Astrocyte (in vitro differentiated cells and primary cell): Measurements from ENCODE around the gene RBM20. TPM values are rescaled to one million over a fixed set of nuclear protein-coding genes. Genes with fewer than 3 reads are reported as not detected.

ENCODE experiments used
- DNase-seq: peaks from one replicate; pipeline ENCODE4 v3.0.0-alpha.2; 2010; ENCODE audit warnings: low read depth
- FAIRE-seq: peaks from 2 replicates; lab custom pipeline; 2011; peaks lifted over from hg19 to GRCh38; lab: Jason Lieb, UNC
- H2AFZ ChIP-seq: 2 replicates; pipeline ENCODE4 v1.6.0; 2012; ENCODE audit warnings: low read depth, low read length, inconsistent platforms
- H3K27ac ChIP-seq: 2 replicates; pipeline ENCODE4 v1.5.1; 2011; ENCODE audit warnings: low read depth, low read length, inconsistent platforms
- H3K27me3 ChIP-seq: 2 replicates; pipeline ENCODE4 v1.6.0; 2011; ENCODE audit warnings: low read length, inconsistent platforms; ENCODE audit not compliant: insufficient read depth
- H3K36me3 ChIP-seq: 2 replicates; pipeline ENCODE4 v1.5.1; 2011; ENCODE audit warnings: low read length, inconsistent platforms; ENCODE audit not compliant: insufficient read depth
- H3K4me1 ChIP-seq: 2 replicates; pipeline ENCODE4 v1.5.1; 2011; ENCODE audit warnings: low read length, inconsistent platforms; ENCODE audit not compliant: insufficient read depth
- H3K4me2 ChIP-seq: 2 replicates; pipeline ENCODE4 v1.6.0; 2012; ENCODE audit warnings: low read length, inconsistent platforms
- H3K4me3 ChIP-seq: 2 replicates; pipeline ENCODE4 v1.5.1; 2011; ENCODE audit warnings: low read depth, mild to moderate bottlenecking, low read length, inconsistent platforms; ENCODE audit not compliant: insufficient read depth
- H3K79me2 ChIP-seq: 2 replicates; pipeline ENCODE4 v1.6.0; 2012; ENCODE audit warnings: mild to moderate bottlenecking, low read length, inconsistent platforms; ENCODE audit not compliant: insufficient read depth
- H3K9ac ChIP-seq: 2 replicates; pipeline ENCODE4 v1.6.0; 2012; ENCODE audit warnings: mild to moderate bottlenecking, low read length, inconsistent platforms
- H3K9me3 ChIP-seq: 2 replicates; pipeline ENCODE4 v1.5.1; 2012; ENCODE audit warnings: low read depth, mild to moderate bottlenecking, low read length, inconsistent platforms; ENCODE audit not compliant: insufficient read depth
- H4K20me1 ChIP-seq: 2 replicates; pipeline ENCODE4 v1.6.0; 2012; ENCODE audit warnings: low read length, inconsistent platforms; ENCODE audit not compliant: insufficient read depth
- H3K27ac Mint-ChIP-seq: one replicate; pipeline ENCODE4 v1.8.0; 2021; ENCODE audit warnings: mild to moderate bottlenecking, mixed read lengths; ENCODE audit not compliant: unreplicated experiment
- H3K27me3 Mint-ChIP-seq: one replicate; pipeline ENCODE4 v1.8.0; 2021; ENCODE audit warnings: low read depth, mixed read lengths; ENCODE audit not compliant: unreplicated experiment
- H3K36me3 Mint-ChIP-seq: one replicate; pipeline ENCODE4 v1.8.0; 2021; ENCODE audit warnings: low read depth, mixed read lengths; ENCODE audit not compliant: unreplicated experiment
- H3K4me1 Mint-ChIP-seq: one replicate; pipeline ENCODE4 v1.8.0; 2021; ENCODE audit warnings: low read depth, mixed read lengths; ENCODE audit not compliant: unreplicated experiment
- H3K4me3 Mint-ChIP-seq: one replicate; pipeline ENCODE4 v1.8.0; 2021; ENCODE audit warnings: mild to moderate bottlenecking, moderate library complexity, mixed read lengths; ENCODE audit not compliant: unreplicated experiment
- H3K9me3 Mint-ChIP-seq: one replicate; pipeline ENCODE4 v1.8.0; 2021; ENCODE audit warnings: mild to moderate bottlenecking, mixed read lengths; ENCODE audit not compliant: unreplicated experiment
- EZH2 ChIP-seq: IDR thresholded peaks from 2 replicates; pipeline ENCODE4 v1.6.1; 2012; ENCODE audit warnings: mild to moderate bottlenecking, low read length, inconsistent platforms; ENCODE audit not compliant: insufficient read depth
- total RNA-seq: library from RNA; stranded (reverse); gene quantifications from 2 replicates; pipeline ENCODE4 v1.2.1, GENCODE V29; 2021
- TF ChIP-seq, protein P1 (sequence below): IDR thresholded peaks from 2 replicates; pipeline ENCODE4 v1.5.1; 2011; ENCODE audit warnings: low read depth, mild to moderate bottlenecking, inconsistent platforms, low read length, moderate library complexity; ENCODE audit not compliant: insufficient read depth

The RBM20 gene
- total RNA-seq, 1 donor from 2014 or later, result 1.5 TPM

DNA sequence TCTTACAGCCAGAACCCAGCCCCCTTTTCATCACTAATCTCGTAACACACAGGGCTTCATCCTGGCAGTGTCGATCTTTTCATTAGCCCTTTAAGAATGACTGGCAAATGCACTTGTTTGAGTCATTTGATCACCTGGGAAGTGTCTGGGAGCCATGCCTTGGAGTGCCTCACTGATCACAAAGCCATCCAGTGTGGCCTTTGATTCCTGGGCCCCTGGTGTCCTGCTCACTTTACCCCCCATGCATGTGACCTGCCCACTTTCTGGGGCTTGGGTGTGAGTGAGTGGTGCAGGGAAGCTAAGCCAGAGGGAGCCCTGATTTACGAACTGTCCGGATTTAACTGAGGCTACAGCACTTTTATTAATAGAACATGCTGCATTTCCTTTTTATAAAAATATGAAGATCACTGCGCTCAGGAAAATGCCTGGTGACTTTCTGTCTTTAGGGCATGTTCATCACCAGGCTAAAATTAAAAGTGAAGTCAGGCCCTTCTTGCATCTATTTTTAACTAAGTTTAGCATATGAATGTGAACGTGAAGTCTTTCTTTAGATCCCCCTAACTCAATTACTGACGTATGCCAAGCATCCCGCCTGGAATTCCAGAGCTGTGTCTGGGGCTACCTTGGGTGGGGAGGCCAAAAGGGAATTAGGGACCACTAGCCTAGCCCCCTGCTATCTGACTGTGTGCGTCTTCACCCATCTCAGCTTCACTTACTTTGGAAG, 23.6 kb downstream of the RBM20 start:
- H3K27me3 ChIP-seq, result no peaks in the 10 kb centered on the region
- Mint-ChIP-seq H3K4me3 (no peak overlapping the region), H3K4me1 (peaks cover 7% of the 10 kb centered on the region), H3K27ac (no peak overlapping the region), H3K36me3 (no peaks in the 10 kb centered on the region), H3K27me3 (peaks cover 10% of the 10 kb centered on the region), H3K9me3 (no peaks in the 10 kb centered on the region)
- no peaks in the 10 kb centered on the region for H4K20me1 ChIP-seq
- H3K9ac ChIP-seq, result no peak overlapping the region
- peaks cover 8% of the 10 kb centered on the region for H3K4me1 ChIP-seq
- H3K79me2 ChIP-seq, result no peaks in the 10 kb centered on the region
- no peak for FAIRE-seq
- TF ChIP-seq EZH2, result no peak
- TF ChIP-seq, protein P1, sequence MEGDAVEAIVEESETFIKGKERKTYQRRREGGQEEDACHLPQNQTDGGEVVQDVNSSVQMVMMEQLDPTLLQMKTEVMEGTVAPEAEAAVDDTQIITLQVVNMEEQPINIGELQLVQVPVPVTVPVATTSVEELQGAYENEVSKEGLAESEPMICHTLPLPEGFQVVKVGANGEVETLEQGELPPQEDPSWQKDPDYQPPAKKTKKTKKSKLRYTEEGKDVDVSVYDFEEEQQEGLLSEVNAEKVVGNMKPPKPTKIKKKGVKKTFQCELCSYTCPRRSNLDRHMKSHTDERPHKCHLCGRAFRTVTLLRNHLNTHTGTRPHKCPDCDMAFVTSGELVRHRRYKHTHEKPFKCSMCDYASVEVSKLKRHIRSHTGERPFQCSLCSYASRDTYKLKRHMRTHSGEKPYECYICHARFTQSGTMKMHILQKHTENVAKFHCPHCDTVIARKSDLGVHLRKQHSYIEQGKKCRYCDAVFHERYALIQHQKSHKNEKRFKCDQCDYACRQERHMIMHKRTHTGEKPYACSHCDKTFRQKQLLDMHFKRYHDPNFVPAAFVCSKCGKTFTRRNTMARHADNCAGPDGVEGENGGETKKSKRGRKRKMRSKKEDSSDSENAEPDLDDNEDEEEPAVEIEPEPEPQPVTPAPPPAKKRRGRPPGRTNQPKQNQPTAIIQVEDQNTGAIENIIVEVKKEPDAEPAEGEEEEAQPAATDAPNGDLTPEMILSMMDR, result no peak
- no peak overlapping the region for H2AFZ ChIP-seq
- no peak for DNase-seq
- H3K36me3 ChIP-seq, result no peaks in the 10 kb centered on the region
- H3K4me3 ChIP-seq, result no peak overlapping the region
- H3K9me3 ChIP-seq, result no peaks in the 10 kb centered on the region
- H3K27ac ChIP-seq, result no peak overlapping the region
- no peak overlapping the region for H3K4me2 ChIP-seq

DNA sequence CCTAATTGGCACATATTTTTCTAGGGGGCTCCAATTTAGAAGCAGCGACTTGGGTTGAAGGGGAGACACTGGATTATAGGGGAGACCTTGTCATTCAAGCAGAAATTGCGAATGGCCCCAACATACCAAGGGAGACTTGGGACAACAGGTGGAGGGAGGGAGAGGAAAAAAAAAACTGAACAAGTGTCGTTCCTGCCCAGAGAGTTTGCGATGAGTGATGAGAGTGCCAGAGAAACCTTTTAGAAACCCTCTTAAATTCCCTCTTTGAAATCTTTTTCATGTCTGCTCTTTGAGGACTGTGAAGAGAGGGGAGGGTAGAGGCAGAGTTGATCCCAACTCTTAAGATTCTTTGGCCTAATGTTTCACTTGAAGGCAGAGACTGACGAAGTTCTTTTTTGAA, 24.3 kb downstream of the RBM20 start:
- Mint-ChIP-seq H3K4me1 (peaks cover 7% of the 10 kb centered on the region), H3K9me3 (no peaks in the 10 kb centered on the region), H3K27me3 (peaks cover 11% of the 10 kb centered on the region), H3K4me3 (no peak overlapping the region), H3K36me3 (no peaks in the 10 kb centered on the region), H3K27ac (no peak overlapping the region)
- Histone ChIP-seq H3K9me3 (no peaks in the 10 kb centered on the region), H3K4me2 (no peak overlapping the region), H3K27me3 (no peaks in the 10 kb centered on the region), H3K27ac (no peak overlapping the region), H3K36me3 (no peaks in the 10 kb centered on the region), H4K20me1 (no peaks in the 10 kb centered on the region), H3K79me2 (no peaks in the 10 kb centered on the region), H2AFZ (no peak overlapping the region), H3K4me3 (no peak overlapping the region), H3K4me1 (peaks cover 8% of the 10 kb centered on the region), H3K9ac (no peak overlapping the region)
- FAIRE-seq (no peak), DNase-seq (no peak)
- TF ChIP-seq, protein P1, result no peak
- TF ChIP-seq EZH2, result no peak

DNA sequence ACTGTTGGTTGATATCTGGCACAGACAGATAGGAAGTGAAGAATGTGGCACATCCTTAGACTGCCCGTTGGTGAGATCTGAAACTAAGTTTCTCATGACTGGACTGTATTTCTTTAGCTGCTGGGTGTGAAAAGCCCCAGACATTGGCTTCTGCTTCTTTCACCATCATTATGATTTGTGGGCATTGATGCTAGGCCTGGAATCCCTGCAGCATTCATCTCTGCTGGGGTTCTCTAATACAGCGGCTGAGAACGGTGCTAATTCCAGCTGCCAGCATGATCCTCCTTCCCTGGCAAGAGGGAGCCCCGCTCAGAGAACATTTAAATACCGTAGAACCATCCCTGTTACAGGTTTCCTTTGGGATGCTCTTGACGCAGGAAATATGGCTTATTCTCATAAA, 26.2 kb downstream of the RBM20 start:
- H3K4me3 ChIP-seq, result no peak overlapping the region
- H3K36me3 Mint-ChIP-seq, result no peaks in the 10 kb centered on the region
- no peak overlapping the region for H2AFZ ChIP-seq
- no peaks in the 10 kb centered on the region for H3K79me2 ChIP-seq
- DNase-seq (no peak), FAIRE-seq (no peak)
- peaks cover under 1% of the 10 kb centered on the region for H3K4me1 ChIP-seq
- peaks cover under 1% of the 10 kb centered on the region for H3K4me1 Mint-ChIP-seq
- no peaks in the 10 kb centered on the region for H3K9me3 Mint-ChIP-seq
- no peaks in the 10 kb centered on the region for H3K27me3 ChIP-seq
- no peaks in the 10 kb centered on the region for H3K36me3 ChIP-seq
- peaks cover 20% of the 10 kb centered on the region for H3K27me3 Mint-ChIP-seq
- H3K9ac ChIP-seq, result no peak overlapping the region
- H3K4me3 Mint-ChIP-seq, result no peak overlapping the region
- no peak overlapping the region for H3K27ac ChIP-seq
- no peak overlapping the region for H3K4me2 ChIP-seq
- H3K9me3 ChIP-seq, result no peaks in the 10 kb centered on the region
- no peak for TF ChIP-seq EZH2
- TF ChIP-seq, protein P1, result no peak
- H3K27ac Mint-ChIP-seq, result no peak overlapping the region
- H4K20me1 ChIP-seq, result no peaks in the 10 kb centered on the region
